ENCODE data around the gene SPAAR. TPM values are rescaled to one million over a fixed set of nuclear protein-coding genes. Genes with fewer than 3 reads are reported as not detected.

The SPAAR gene
- total RNA-seq, 2 donors from 2014 or later, result 0.29 TPM; not detected in 1

GRCh38 chr9:35905051-35905781, 4.1 kb upstream of the SPAAR start:
- Histone ChIP-seq H3K9me3 (ENCODE audit: control insufficient read depth, low read length) (no peaks in the 10 kb centered on the region), H3K27me3 (ENCODE audit: control insufficient read depth, insufficient read depth, low read length, poor library complexity, severe bottlenecking) (peaks cover 8% of the 10 kb centered on the region), H3K4me3 (ENCODE audit: low read length) (no peak overlapping the region), H3K27ac (ENCODE audit: low read depth, low read length) (no peak overlapping the region), H3K4me1 (ENCODE audit: control insufficient read depth, insufficient read depth, low read length) (peaks cover 13% of the 10 kb centered on the region), H3K36me3 (ENCODE audit: control insufficient read depth, insufficient read depth, low read length) (no peaks in the 10 kb centered on the region), H3K9ac (ENCODE audit: extremely low read depth, low read length, poor library complexity, severe bottlenecking) (no peak overlapping the region)
- 89 to 91% methylated on average over 7 to 8 of the region's 8 CpGs for WGBS, 2 experiments (ENCODE audit: insufficient coverage in 1 of 2, insufficient read length in 1 of 2)
- no peak overlapping the region for H3K4me3 Mint-ChIP-seq
- H3K36me3 Mint-ChIP-seq (ENCODE audit: low read depth), result no peaks in the 10 kb centered on the region
- peak; percentile 59 for DNase-seq
- peaks cover 29% of the 10 kb centered on the region for H3K4me1 Mint-ChIP-seq
- H3K27me3 Mint-ChIP-seq (ENCODE audit: insufficient read depth), result peaks cover 21% of the 10 kb centered on the region
- H3K9me3 Mint-ChIP-seq, result no peaks in the 10 kb centered on the region
- TF ChIP-seq, protein P1, sequence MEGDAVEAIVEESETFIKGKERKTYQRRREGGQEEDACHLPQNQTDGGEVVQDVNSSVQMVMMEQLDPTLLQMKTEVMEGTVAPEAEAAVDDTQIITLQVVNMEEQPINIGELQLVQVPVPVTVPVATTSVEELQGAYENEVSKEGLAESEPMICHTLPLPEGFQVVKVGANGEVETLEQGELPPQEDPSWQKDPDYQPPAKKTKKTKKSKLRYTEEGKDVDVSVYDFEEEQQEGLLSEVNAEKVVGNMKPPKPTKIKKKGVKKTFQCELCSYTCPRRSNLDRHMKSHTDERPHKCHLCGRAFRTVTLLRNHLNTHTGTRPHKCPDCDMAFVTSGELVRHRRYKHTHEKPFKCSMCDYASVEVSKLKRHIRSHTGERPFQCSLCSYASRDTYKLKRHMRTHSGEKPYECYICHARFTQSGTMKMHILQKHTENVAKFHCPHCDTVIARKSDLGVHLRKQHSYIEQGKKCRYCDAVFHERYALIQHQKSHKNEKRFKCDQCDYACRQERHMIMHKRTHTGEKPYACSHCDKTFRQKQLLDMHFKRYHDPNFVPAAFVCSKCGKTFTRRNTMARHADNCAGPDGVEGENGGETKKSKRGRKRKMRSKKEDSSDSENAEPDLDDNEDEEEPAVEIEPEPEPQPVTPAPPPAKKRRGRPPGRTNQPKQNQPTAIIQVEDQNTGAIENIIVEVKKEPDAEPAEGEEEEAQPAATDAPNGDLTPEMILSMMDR (conservative IDR thresholded peaks at IDR 0.05), result no peak
- no peak overlapping the region for H3K27ac Mint-ChIP-seq

- 93 to 95% methylated on average over 7 to 28 of the region's 30 CpGs for WGBS, 2 experiments (ENCODE audit: insufficient coverage in 1 of 2, insufficient read length in 1 of 2)
- no peak within 1 kb of the TSS for H3K4me3 ChIP-seq (ENCODE audit: low read length)
- peaks cover 29% of the 10 kb centered on the region for H3K4me1 Mint-ChIP-seq
Measured at GRCh38 chr9:35905912-35906679, 3.2 kb upstream of the SPAAR start, which contains the start of gene HRCT1. Gene HRCT1, plus strand, starts transcription at chr9:35906202. Its CDS starts 86 bp downstream, at chr9:35906288.

More at GRCh38 chr9:35905912-35906679, 3.2 kb upstream of the SPAAR start, which contains the start of gene HRCT1:
- Mint-ChIP-seq H3K36me3 (ENCODE audit: low read depth) (no peaks in the 10 kb centered on the region), H3K9me3 (no peaks in the 10 kb centered on the region), H3K27me3 (ENCODE audit: insufficient read depth) (peaks cover 17% of the 10 kb centered on the region), H3K4me3 (no peak within 1 kb of the TSS), H3K27ac (peak within 1 kb of the TSS; percentile 76)
- Histone ChIP-seq H3K27ac (ENCODE audit: low read depth, low read length) (peak within 1 kb of the TSS; percentile 85), H3K36me3 (ENCODE audit: control insufficient read depth, insufficient read depth, low read length) (no peaks in the 10 kb centered on the region), H3K9ac (ENCODE audit: extremely low read depth, low read length, poor library complexity, severe bottlenecking) (no peak within 1 kb of the TSS), H3K4me1 (ENCODE audit: control insufficient read depth, insufficient read depth, low read length) (peaks cover 13% of the 10 kb centered on the region), H3K9me3 (ENCODE audit: control insufficient read depth, low read length) (no peaks in the 10 kb centered on the region), H3K27me3 (ENCODE audit: control insufficient read depth, insufficient read depth, low read length, poor library complexity, severe bottlenecking) (peaks cover 8% of the 10 kb centered on the region)
- TF ChIP-seq, protein P1 (conservative IDR thresholded peaks at IDR 0.05), result no peak
- DNase-seq, result peak; percentile 52
